Endothelial cell of umbilical vein (primary cell): Measurements from ENCODE around the gene S100A5.

Source experiments
- CTCF ChIP-seq, 2 donors: IDR thresholded peaks; 1 replicate in 1 of 2; 2 replicates in 1 of 2; pipeline ENCODE4 v1.5.1; 2011; ENCODE audit warnings: low read length in 2 of 2, mild to moderate bottlenecking in 2 of 2, moderate library complexity in 2 of 2, control low read depth in 1 of 2, inconsistent platforms in 1 of 2, low read depth in 1 of 2; ENCODE audit not compliant: insufficient read depth in 1 of 2; ENCODE audit errors: extremely low read depth in 1 of 2
- FOS ChIP-seq: IDR thresholded peaks from 2 replicates; pipeline ENCODE4 v1.6.1; 2011; ENCODE audit warnings: mild to moderate bottlenecking, low read length, moderate library complexity, borderline replicate concordance; ENCODE audit not compliant: insufficient read depth
- MAX ChIP-seq: IDR thresholded peaks from 2 replicates; pipeline ENCODE4 v1.6.1; 2011; ENCODE audit not compliant: insufficient read depth, insufficient read length
- POLR2A ChIP-seq: IDR thresholded peaks from 2 replicates; pipeline ENCODE4 v1.6.1; 2012; ENCODE audit warnings: low read depth, mild to moderate bottlenecking, control low read depth, low read length

GRCh38 chr1:153553096-153553495 lies 12.4 kb upstream of the S100A5 start:
- TF ChIP-seq CTCF (IDR thresholded peaks at IDR 0.05; ENCODE audit: extremely low read depth in 1 of 2, insufficient read depth in 1 of 2, low read depth in 1 of 2, low read length in 2 of 2) (no peak), POLR2A (no peak), MAX (no peak), FOS (no peak)
